RWPE1 (cell line): ENCODE measurements around the gene OR14A16.

Experiments used
- CTCF ChIA-PET: fragments of 350-600 bp; sonication (Branson Sonifier 250); formaldehyde crosslinking; extraction: SDS; loops from one replicate; lab custom pipeline; 2021; lab: Yijun Ruan, JAX
- POLR2A ChIA-PET: fragments of 400-600 bp; formaldehyde crosslinking; extraction: SDS; loops from one replicate; lab custom pipeline; 2020; ENCODE audit warnings: antibody characterized with exemption; ENCODE audit not compliant: low non-redundant PET; lab: Yijun Ruan, JAX
- DNase-seq: peaks from one replicate; pipeline ENCODE4 v3.0.0; 2012; ENCODE audit warnings: low spot score
- H3K27ac ChIP-seq: fragments of 450-650 bp; 2 replicates; pipeline ENCODE4 v1.5.1; 2017
- CTCF ChIP-seq: fragments of 450-650 bp; conservative IDR thresholded peaks from 2 replicates; pipeline ENCODE4 v1.5.1; 2017; ENCODE audit warnings: low read depth, mild to moderate bottlenecking

The OR14A16 gene

DNA sequence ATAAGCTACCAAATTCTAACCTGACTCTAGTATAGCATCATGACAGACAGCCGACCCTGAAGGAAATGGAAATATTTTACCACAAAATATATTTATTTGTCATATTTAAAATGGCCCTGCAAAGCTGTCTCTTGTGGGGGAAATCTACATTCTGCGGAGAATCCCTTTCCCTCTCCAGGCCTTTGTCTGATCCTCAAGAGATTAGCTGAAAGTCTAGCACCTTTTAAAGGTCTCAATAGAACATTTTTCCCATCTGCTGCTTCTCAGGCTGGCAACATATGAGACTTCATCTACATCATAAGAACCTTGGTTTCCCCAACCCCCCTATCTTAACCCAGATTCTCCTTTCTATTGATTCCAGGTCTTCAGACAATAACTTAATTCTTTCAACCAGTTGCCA, 19.5 kb upstream of the OR14A16 start:
- no peak for TF ChIP-seq CTCF
- POLR2A ChIA-PET: no interaction called here
- DNase-seq: no peak
- CTCF ChIA-PET: no interaction called here
- H3K27ac ChIP-seq: no peak overlapping the region

GRCh38 chr1:247841796-247842195, 17.9 kb upstream of the OR14A16 start, which contains the start of gene OR11L1:
Gene OR11L1, minus strand, starts transcription at chr1:247841896. Its CDS starts 0 bp downstream, at chr1:247841896.
- no peak within 1 kb of the TSS for H3K27ac ChIP-seq
- TF ChIP-seq CTCF: no peak
- no peak for DNase-seq
- ChIA-PET POLR2A (no interaction called here), CTCF (no interaction called here)

- H3K27ac ChIP-seq: no peak overlapping the region
- POLR2A ChIA-PET: no interaction called here
- TF ChIP-seq CTCF: no peak
- CTCF ChIA-PET: no interaction called here
- no peak for DNase-seq
Measured at GRCh38 chr1:247840818-247841217, 16.9 kb upstream of the OR14A16 start.

GRCh38 chr1:247833601-247834000, 9.7 kb upstream of the OR14A16 start:
- ChIA-PET CTCF (no interaction called here), POLR2A (no interaction called here)
- TF ChIP-seq CTCF: no peak
- DNase-seq: no peak
- no peak overlapping the region for H3K27ac ChIP-seq

DNA sequence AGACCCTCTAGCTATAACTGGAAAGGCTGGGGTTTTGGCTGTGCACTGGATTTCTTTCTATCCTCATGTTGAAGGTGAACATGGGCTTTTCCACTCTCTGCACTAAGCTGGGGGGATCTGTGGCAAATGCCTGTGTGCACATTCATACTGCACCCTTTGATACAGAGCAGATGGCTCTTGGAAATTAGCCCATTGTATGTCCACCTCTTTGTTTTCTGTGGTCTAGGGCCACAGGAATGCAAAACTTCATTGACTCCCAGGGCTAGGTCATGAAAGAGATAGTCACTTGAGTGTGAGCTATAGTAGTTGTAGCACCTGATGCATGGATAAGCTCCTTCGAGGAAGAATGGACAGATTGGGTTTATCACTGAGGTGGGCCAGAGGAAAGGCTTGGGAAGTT, 5.7 kb upstream of the OR14A16 start:
- no peak for DNase-seq
- ChIA-PET POLR2A (no interaction called here), CTCF (no interaction called here)
- no peak overlapping the region for H3K27ac ChIP-seq
- no peak for TF ChIP-seq CTCF

DNA sequence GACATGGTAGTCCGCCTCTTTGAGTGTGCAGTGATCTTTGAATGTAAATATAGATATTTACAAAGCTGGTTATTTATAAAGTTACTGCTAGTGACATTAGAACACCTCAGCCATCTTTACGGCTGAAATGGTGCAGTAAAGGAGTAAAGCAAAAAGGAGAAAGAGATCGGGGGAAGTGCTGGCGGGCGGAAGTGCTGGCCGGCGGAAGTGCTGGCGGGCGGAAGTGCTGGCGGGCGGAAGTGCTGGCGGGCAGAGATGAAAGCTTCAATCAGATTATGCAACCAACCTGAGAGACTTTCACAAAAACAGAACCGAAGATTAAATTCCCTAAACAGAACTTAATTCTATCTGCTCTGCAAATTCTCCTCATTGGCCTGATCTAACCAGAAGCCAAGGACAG, 1.4 kb upstream of the OR14A16 start:
- POLR2A ChIA-PET: no interaction called here
- no peak for TF ChIP-seq CTCF
- no peak for DNase-seq
- no peak overlapping the region for H3K27ac ChIP-seq
- CTCF ChIA-PET: no interaction called here

DNA sequence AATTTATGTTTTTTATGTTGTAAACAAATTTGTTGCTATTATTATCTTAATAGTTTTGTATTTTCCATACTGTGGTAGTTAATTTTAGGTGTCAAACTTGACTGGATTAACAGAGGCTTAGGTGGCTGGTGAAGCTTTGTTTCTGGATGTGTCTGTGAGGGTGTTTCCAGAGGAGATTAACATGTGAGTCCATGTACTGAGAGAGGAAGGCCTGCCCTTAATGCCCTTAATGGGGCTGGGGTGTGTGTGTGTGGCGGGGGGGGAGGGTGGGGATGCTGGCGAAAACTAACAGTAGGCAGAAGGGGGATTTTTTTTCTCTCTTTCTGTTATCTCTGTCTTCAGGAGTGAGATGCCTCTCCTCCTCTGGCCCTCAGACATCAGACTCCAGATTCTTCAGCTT, 1.9 kb downstream of the OR14A16 start:
- ChIA-PET CTCF (no interaction called here), POLR2A (no interaction called here)
- DNase-seq: no peak
- TF ChIP-seq CTCF: no peak
- no peak overlapping the region for H3K27ac ChIP-seq
